Measurements from ENCODE around the gene ZCCHC9. TPM values are rescaled to one million over a fixed set of nuclear protein-coding genes. Genes with fewer than 3 reads are reported as not detected.

Gene ZCCHC9
- total RNA-seq, 1 experiment from 2014 or later: 22.0 TPM

- no peaks in the 10 kb centered on the region for H3K36me3 ChIP-seq (ENCODE audit: low read depth)
Observed at GRCh38 chr5:81350507-81350906, 49.1 kb downstream of the ZCCHC9 start.

GRCh38 chr5:81353189-81353588, 51.8 kb downstream of the ZCCHC9 start:
- Histone ChIP-seq H3K36me3 (ENCODE audit: low read depth) (no peaks in the 10 kb centered on the region), H3K4me2 (no peak overlapping the region)
- POLR2A ChIA-PET (ENCODE audit: unreplicated experiment): no interaction called here

More at GRCh38 chr5:81350507-81350906, 49.1 kb downstream of the ZCCHC9 start:
- Histone ChIP-seq H3K27me3 (ENCODE audit: insufficient read depth, low read depth) (no peaks in the 10 kb centered on the region), H3K4me3 (no peak overlapping the region), H3K4me1 (replicated peaks; ENCODE audit: insufficient read depth) (no peaks in the 10 kb centered on the region), H3K27ac (no peak overlapping the region), H3F3A (ENCODE audit: insufficient read depth, low read depth) (no peaks in the 10 kb centered on the region), H3K9me3 (ENCODE audit: insufficient read depth, low read depth) (no peaks in the 10 kb centered on the region), H2AFZ (no peak overlapping the region), H3K4me2 (no peak overlapping the region), H3K9me2 (ENCODE audit: insufficient read depth) (no peaks in the 10 kb centered on the region), H4K20me1 (ENCODE audit: insufficient read depth) (no peaks in the 10 kb centered on the region), H3K79me2 (ENCODE audit: low read depth) (no peaks in the 10 kb centered on the region)
- no peak for DNase-seq
- POLR2A ChIA-PET (ENCODE audit: unreplicated experiment): no interaction called here
- BruUV-seq (replicated peaks): no TSS peak
- TF ChIP-seq CTCF (conservative IDR thresholded peaks at IDR 0.05): no peak
- no peak for TF ChIP-seq EZH2 (IDR thresholded peaks at IDR 0.05; ENCODE audit: low read depth)
- CTCF ChIA-PET: no interaction called here
- intact Hi-C loops (cut with micrococcal nuclease; ENCODE audit: unreplicated experiment): no loop called here

DNA sequence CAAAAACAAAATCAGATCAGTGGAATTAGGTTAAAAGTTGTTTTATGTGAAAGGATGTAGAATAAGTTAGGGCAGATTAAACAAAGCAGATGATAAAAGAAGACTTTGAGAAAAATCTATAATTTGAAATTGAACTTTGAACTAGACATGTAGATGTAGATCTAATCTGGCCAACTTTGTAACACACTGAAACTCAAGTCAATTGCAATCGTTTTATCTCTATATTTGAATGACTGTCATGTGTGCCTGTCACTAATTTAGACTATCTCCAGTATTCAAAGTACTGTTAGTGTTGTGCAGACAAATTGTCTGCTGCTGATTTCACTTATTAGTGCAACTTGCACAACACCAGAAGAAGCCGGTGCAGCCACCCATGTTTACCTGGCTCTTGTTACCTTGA, 52.7 kb downstream of the ZCCHC9 start:
- H3K27ac ChIP-seq: no peak overlapping the region
- H3K27me3 ChIP-seq (ENCODE audit: insufficient read depth, low read depth): no peaks in the 10 kb centered on the region
- no peaks in the 10 kb centered on the region for H3K79me2 ChIP-seq (ENCODE audit: low read depth)
- BruUV-seq (replicated peaks): no TSS peak
- ChIA-PET POLR2A (ENCODE audit: unreplicated experiment) (no interaction called here), CTCF (no interaction called here)
- no peak overlapping the region for H2AFZ ChIP-seq
- no peak overlapping the region for H3K4me3 ChIP-seq
- no peaks in the 10 kb centered on the region for H3K4me1 ChIP-seq (replicated peaks; ENCODE audit: insufficient read depth)
- H3K36me3 ChIP-seq (ENCODE audit: low read depth): no peaks in the 10 kb centered on the region
- intact Hi-C loops (cut with micrococcal nuclease; ENCODE audit: unreplicated experiment): no loop called here
- no peaks in the 10 kb centered on the region for H3K9me3 ChIP-seq (ENCODE audit: insufficient read depth, low read depth)
- no peak for DNase-seq
- H3F3A ChIP-seq (ENCODE audit: insufficient read depth, low read depth): no peaks in the 10 kb centered on the region
- no peaks in the 10 kb centered on the region for H3K9me2 ChIP-seq (ENCODE audit: insufficient read depth)
- no peaks in the 10 kb centered on the region for H4K20me1 ChIP-seq (ENCODE audit: insufficient read depth)
- no peak overlapping the region for H3K4me2 ChIP-seq
- TF ChIP-seq EZH2 (IDR thresholded peaks at IDR 0.05; ENCODE audit: low read depth): no peak
- no peak for TF ChIP-seq CTCF (conservative IDR thresholded peaks at IDR 0.05)

More at GRCh38 chr5:81353189-81353588, 51.8 kb downstream of the ZCCHC9 start:
- 0 out of 2 replicates have a peak overlapping the region, but pooled peaks have one; percentile 58 for H2AFZ ChIP-seq
- H3K79me2 ChIP-seq (ENCODE audit: low read depth): no peaks in the 10 kb centered on the region
- no peaks in the 10 kb centered on the region for H3F3A ChIP-seq (ENCODE audit: insufficient read depth, low read depth)
- no peak for DNase-seq
- H3K27me3 ChIP-seq (ENCODE audit: insufficient read depth, low read depth): no peaks in the 10 kb centered on the region
- H4K20me1 ChIP-seq (ENCODE audit: insufficient read depth): no peaks in the 10 kb centered on the region
- no peak overlapping the region for H3K27ac ChIP-seq
- H3K9me2 ChIP-seq (ENCODE audit: insufficient read depth): no peaks in the 10 kb centered on the region
- no peaks in the 10 kb centered on the region for H3K9me3 ChIP-seq (ENCODE audit: insufficient read depth, low read depth)
- intact Hi-C loops (cut with micrococcal nuclease; ENCODE audit: unreplicated experiment): no loop called here
- BruUV-seq (replicated peaks): no TSS peak
- TF ChIP-seq EZH2 (IDR thresholded peaks at IDR 0.05; ENCODE audit: low read depth) (no peak), CTCF (conservative IDR thresholded peaks at IDR 0.05) (no peak)
- H3K4me3 ChIP-seq: no peak overlapping the region
- CTCF ChIA-PET: no interaction called here
- no peaks in the 10 kb centered on the region for H3K4me1 ChIP-seq (replicated peaks; ENCODE audit: insufficient read depth)
